ENCODE data around the gene EEA1.

The EEA1 gene

GRCh38 chr12:92857818-92858217 lies 71.3 kb downstream of the EEA1 start:
- no peaks in the 10 kb centered on the region for H3K4me1 ChIP-seq
- no peaks in the 10 kb centered on the region for H3K9me3 ChIP-seq
- TF ChIP-seq CTCF (IDR thresholded peaks at IDR 0.05; ENCODE audit: low read depth, low read length) = no peak
- no peak for DNase-seq
- H3K4me3 ChIP-seq (ENCODE audit: low read depth, low read length) = no peak overlapping the region
- peaks cover 11% of the 10 kb centered on the region for H3K36me3 ChIP-seq
- H3K27me3 ChIP-seq = no peaks in the 10 kb centered on the region

GRCh38 chr12:92854344-92854743 lies 74.8 kb downstream of the EEA1 start:
- Histone ChIP-seq H3K36me3 (peaks cover 10% of the 10 kb centered on the region), H3K4me1 (no peaks in the 10 kb centered on the region), H3K4me3 (ENCODE audit: low read depth, low read length) (no peak overlapping the region), H3K9me3 (no peaks in the 10 kb centered on the region), H3K27me3 (no peaks in the 10 kb centered on the region)
- TF ChIP-seq CTCF (IDR thresholded peaks at IDR 0.05; ENCODE audit: low read depth, low read length) = no peak
- no peak for DNase-seq

- H3K36me3 ChIP-seq = peaks cover 2% of the 10 kb centered on the region
- DNase-seq = no peak
- H3K4me1 ChIP-seq = no peaks in the 10 kb centered on the region
- H3K9me3 ChIP-seq = no peaks in the 10 kb centered on the region
- no peak for TF ChIP-seq CTCF (IDR thresholded peaks at IDR 0.05; ENCODE audit: low read depth, low read length)
- H3K4me3 ChIP-seq (ENCODE audit: low read depth, low read length) = no peak overlapping the region
- H3K27me3 ChIP-seq = no peaks in the 10 kb centered on the region
Observed at GRCh38 chr12:92848740-92849139, 80.4 kb downstream of the EEA1 start.

- TF ChIP-seq CTCF (IDR thresholded peaks at IDR 0.05; ENCODE audit: low read depth, low read length) = no peak
- DNase-seq = no peak
- H3K4me3 ChIP-seq (ENCODE audit: low read depth, low read length) = no peak overlapping the region
- H3K27me3 ChIP-seq = no peaks in the 10 kb centered on the region
- no peaks in the 10 kb centered on the region for H3K4me1 ChIP-seq
- H3K36me3 ChIP-seq = peaks cover 2% of the 10 kb centered on the region
- H3K9me3 ChIP-seq = no peaks in the 10 kb centered on the region
Observed at GRCh38 chr12:92847368-92847767, 81.7 kb downstream of the EEA1 start.

- Histone ChIP-seq H3K9me3 (no peaks in the 10 kb centered on the region), H3K4me1 (no peaks in the 10 kb centered on the region), H3K27me3 (no peaks in the 10 kb centered on the region), H3K4me3 (ENCODE audit: low read depth, low read length) (no peak overlapping the region), H3K36me3 (no peaks in the 10 kb centered on the region)
- DNase-seq = no peak
- TF ChIP-seq CTCF (IDR thresholded peaks at IDR 0.05; ENCODE audit: low read depth, low read length) = no peak
Observed at GRCh38 chr12:92845329-92845728, 83.8 kb downstream of the EEA1 start.

- Histone ChIP-seq H3K36me3 (no peaks in the 10 kb centered on the region), H3K4me1 (no peaks in the 10 kb centered on the region), H3K27me3 (no peaks in the 10 kb centered on the region), H3K4me3 (ENCODE audit: low read depth, low read length) (no peak overlapping the region), H3K9me3 (no peaks in the 10 kb centered on the region)
- DNase-seq = no peak
- TF ChIP-seq CTCF (IDR thresholded peaks at IDR 0.05; ENCODE audit: low read depth, low read length) = no peak
Observed at GRCh38 chr12:92844151-92844763, 84.8 kb downstream of the EEA1 start.
